Hematopoietic multipotent progenitor cell treated with erythropoietin and hydrocortisone succinate and interleukin-3 and kit ligand, for 15 days (in vitro differentiated cells): Measurements from ENCODE around the gene KRTAP5-2.
"Not testable (repeated sequence)": the region's sequence is repeated elsewhere in the genome, so short reads cannot be mapped to it uniquely, and the experiment has no call there.

Experiments used
- DNase-seq: peaks from one replicate; pipeline ENCODE4 v3.0.0-alpha.2; 2015; ENCODE audit warnings: low spot score

The KRTAP5-2 gene

GRCh38 chr11:1628506-1629325 is 30.6 kb upstream of the KRTAP5-2 start:
- DNase-seq = peak; percentile 27

DNA sequence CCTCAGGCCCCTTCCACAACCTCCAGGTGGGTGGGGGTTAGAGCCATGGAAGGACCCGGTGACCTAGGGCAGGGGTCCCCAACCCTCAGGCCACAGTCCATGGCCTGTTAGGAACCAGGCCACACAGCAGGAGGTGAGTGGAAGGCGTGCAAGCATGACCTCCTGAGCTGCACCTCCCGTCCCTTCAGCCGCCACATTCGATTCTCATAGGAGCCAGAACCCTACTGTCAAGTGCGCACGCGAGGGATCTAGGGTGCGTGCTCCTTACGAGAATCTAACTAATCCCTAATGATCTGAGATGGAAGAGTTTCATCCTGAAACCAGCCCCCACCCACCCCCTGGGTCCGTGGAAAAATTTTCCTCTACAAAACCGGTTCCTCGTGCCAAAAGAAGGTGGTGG is 27.4 kb upstream of the KRTAP5-2 start:
- no peak for DNase-seq

- DNase-seq = no peak
These were observed 26.5 kb upstream of the KRTAP5-2 start for GRCh38 chr11:1624621-1625020.

GRCh38 chr11:1623716-1624115 is 25.6 kb upstream of the KRTAP5-2 start:
- no peak for DNase-seq

DNA sequence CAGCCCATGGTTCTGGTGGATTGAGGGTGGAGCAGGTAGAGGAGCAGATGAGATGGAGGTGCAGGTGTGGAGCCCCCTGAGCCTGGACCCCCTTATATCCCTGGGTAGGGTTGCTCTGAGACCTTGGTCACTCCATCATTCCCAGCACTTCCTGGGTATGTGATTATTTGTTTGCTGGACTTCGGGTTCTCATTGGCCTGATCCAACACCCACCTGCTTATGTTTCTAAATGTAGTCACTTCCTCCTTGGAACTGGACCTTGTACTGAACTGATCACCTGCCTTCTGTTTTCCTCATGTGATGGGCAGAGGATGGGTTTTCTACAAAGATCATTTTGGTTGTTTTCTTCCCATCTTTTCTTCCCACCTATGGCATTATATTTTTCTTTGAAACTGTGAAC is 24.0 kb upstream of the KRTAP5-2 start, which contains the start of gene KRTAP5-4:
Gene KRTAP5-4 (minus strand): TSS at position 53 of the 400 bp plus-strand sequence. CDS start 45 bp downstream, at position 8.
- no peak for DNase-seq

DNA sequence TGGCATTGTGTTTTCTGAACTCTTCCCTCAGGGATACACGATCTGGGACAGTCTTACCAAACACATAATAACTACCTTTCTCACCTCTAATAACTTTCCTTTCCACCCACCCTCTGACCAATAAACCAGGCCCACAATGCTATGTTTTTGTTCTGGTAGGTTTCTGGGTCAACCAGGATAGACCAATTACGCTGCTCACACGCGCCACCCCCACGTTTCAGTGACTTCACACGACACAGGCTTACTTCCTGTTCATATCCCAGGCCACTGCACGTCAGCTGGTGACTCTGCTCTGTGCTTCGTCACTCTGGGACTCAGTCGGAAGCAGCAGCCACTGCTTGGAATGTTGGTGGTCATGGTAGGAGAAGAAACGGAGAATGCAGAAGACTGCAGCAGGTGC is 21.4 kb upstream of the KRTAP5-2 start:
- DNase-seq = no peak

DNA sequence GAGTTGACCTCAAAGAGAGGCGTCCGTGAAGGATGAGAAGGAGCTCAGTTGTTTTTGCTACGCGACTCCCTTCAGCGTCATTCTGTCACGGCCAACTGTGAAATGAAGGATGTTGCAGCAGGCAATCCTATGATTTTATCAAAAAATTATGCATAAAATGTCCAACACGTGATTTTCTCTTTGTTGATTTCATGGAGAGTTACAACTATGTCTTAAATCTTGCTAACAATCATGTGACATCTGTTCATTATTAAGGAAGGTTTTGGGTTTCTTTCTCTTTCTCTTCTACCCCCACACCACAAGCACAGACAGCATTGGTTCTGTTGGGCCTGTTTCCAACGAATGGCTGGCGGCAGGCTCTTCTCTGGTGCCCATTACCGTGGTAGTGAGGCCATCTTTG is 20.1 kb upstream of the KRTAP5-2 start:
- no peak for DNase-seq

DNA sequence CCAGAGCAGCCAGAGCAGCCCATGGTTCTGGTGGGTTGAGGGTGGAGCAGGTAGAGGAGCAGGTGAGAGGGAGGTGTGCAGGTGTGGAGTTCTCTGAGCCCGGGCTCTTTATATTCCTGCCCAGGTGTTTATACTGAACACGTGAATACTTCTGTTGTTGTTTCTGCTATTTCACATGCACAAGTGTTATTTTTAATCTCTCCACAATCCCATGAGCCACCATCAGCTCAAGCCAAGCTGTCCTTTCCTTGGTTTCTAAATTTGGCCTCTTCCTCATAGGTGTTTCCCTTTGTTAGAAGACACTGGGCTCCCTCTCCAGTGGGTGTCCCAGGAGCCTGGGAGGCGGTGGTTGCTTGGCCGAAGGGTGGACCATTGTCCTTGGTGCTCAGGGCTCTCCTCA is 10.3 kb upstream of the KRTAP5-2 start, which contains the start of gene KRTAP5-3:
Gene KRTAP5-3 (minus strand): TSS at position 101 of the 400 bp plus-strand sequence. CDS start 78 bp downstream, at position 23.
- DNase-seq = no peak

GRCh38 chr11:1607901-1608300 is 9.8 kb upstream of the KRTAP5-2 start:
- DNase-seq = not testable (repeated sequence)

DNA sequence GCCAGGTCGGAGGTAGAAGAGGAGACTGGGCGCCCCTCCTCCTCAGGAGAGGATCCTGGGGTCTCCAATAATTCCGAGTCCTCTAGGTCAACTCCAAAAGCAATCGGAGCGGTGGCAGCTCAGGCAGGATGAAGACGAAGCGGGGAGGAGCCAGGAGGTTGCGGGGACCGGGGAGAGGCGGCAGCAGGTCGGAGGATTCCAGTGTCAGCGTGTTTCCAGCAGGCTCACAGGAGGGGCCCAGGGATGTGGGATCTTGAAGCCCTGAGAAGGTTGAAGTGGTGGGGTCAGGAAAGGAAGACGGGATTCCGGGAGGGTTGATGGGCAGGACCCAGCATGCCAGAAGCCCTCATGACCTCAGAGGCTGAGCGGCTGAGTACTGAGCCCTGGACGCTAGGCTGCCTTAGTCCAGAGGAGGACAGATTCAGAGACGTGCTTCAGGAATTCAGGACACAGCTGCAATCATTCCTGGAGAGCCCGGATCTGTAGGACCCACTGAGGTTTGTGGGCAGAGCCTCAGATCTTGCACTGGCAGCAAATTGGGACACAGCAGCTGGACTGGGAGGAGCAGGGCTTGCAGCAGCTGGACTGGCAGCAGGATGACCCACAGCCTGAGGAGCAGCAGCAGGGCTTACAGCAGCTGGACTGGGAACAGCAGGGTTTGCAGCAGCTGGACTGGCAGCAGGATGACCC is 9.2 kb upstream of the KRTAP5-2 start:
- DNase-seq = not testable (repeated sequence)

GRCh38 chr11:1605923-1606322 is 7.8 kb upstream of the KRTAP5-2 start:
- DNase-seq = not testable (repeated sequence)

GRCh38 chr11:1604711-1605110 is 6.6 kb upstream of the KRTAP5-2 start:
- DNase-seq = no peak

DNA sequence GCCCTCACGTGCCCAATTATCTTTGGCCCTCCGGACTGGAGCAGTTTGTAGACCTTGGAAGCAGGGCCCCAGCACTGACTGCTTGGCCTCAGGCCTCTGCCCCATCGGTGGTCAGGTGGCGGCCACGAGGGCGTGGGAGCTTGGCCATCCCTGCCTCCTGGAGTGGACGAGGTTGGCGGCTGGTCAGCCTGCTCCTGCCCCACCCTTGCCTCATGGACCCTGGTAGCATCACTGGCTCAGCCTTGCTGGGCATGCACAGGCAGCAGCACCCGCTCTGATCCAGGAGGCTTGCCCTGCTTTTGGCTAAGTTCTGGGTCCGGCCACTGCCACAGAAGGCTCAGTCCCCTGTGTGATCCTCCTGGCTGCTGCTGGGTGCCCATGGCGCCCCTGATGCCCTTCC is 6.1 kb upstream of the KRTAP5-2 start:
- no peak for DNase-seq

GRCh38 chr11:1603629-1604028 is 5.5 kb upstream of the KRTAP5-2 start:
- no peak for DNase-seq

- not testable (repeated sequence) for DNase-seq
These were observed 3.6 kb upstream of the KRTAP5-2 start for GRCh38 chr11:1601663-1602062.

DNA sequence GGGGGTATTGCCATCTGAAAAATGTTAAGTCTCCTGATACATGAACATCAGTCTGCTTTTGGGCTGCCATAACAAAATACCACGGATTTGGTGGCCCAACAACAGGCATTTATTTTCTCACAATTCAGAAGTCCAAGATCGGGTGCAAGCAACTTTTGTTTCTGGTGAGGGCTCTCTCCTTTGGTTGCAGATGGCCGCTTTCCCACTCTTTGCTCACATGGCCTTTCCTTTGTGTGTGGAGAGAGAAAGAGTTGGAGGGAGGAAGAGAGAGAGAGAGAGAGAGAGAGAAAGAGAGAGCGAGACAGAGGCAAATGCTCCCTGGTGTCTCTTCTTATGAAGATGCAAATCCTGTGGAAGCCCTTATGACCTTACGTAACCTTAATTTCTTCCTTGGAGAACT is 2.5 kb upstream of the KRTAP5-2 start:
- DNase-seq = no peak

DNA sequence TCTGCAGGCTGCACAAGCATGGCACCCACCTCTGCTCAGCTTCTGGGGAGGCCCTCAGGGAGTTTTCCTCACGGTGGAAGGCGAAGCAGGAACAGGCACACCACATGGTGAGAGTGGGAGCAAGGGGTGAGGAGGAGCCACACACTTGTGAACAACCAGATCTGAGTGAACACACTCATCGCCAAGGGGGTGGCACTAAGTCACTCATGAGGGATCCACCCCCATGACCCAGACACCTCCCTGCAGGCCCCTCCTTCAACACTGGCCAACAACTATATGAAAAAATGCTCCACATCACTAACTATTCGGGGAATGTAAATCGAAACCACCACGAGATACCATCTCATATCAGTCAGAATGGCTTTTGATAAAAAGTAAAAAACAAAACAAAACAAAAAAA is 722 bp upstream of the KRTAP5-2 start:
- no peak for DNase-seq

DNA sequence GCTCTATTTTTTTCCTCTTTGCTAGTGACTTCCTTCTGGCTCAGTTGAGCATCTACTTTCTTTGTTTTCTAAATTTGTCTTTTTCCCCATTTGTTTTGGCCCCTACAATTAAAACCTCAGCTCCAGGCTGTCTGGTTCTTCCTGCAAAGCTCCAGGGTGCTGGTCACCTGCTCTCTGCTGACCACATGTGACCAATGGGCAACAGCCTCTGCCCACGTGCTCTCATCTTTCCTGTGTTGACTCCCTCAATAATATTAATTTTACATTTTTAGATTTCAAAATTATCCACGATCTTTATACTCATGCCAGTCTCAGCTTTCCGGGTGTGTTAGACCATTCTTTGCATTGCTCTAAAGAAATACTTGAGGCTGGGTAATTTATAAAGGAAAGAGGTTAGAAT is 312 bp upstream of the KRTAP5-2 start:
- not testable (repeated sequence) for DNase-seq

- DNase-seq = no peak
These were observed 632 bp downstream of the KRTAP5-2 start for GRCh38 chr11:1597331-1597993.

GRCh38 chr11:1596576-1597121 is 1.4 kb downstream of the KRTAP5-2 start:
- DNase-seq = not testable (repeated sequence)

GRCh38 chr11:1595994-1596575 is 2.0 kb downstream of the KRTAP5-2 start:
- not testable (repeated sequence) for DNase-seq

GRCh38 chr11:1592628-1593027 is 5.5 kb downstream of the KRTAP5-2 start:
- DNase-seq = no peak
